Peyer's patch (tissue), 4 donors: ENCODE data around the gene RABGGTA.

ENCODE experiments used
- POLR2A ChIP-seq, 2 donors: fragments of 450-650 bp; IDR thresholded peaks; one replicate each; pipeline ENCODE4 v1.5.1; 2017; ENCODE audit warnings: antibody characterized with exemption in 2 of 2, mild to moderate bottlenecking in 2 of 2, moderate library complexity in 2 of 2
- TF ChIP-seq, protein P1 (sequence below), 6 experiments: fragments of 450-650 bp in 4 of 6; fragments of 200-600 bp in 2 of 6; sonication (generic) in 1 of 6; IDR thresholded peaks; one replicate each; pipeline ENCODE4 v1.5.1; 2017 to 2019; ENCODE audit warnings: antibody characterized with exemption in 6 of 6, mild to moderate bottlenecking in 3 of 6, moderate library complexity in 1 of 6

DNA sequence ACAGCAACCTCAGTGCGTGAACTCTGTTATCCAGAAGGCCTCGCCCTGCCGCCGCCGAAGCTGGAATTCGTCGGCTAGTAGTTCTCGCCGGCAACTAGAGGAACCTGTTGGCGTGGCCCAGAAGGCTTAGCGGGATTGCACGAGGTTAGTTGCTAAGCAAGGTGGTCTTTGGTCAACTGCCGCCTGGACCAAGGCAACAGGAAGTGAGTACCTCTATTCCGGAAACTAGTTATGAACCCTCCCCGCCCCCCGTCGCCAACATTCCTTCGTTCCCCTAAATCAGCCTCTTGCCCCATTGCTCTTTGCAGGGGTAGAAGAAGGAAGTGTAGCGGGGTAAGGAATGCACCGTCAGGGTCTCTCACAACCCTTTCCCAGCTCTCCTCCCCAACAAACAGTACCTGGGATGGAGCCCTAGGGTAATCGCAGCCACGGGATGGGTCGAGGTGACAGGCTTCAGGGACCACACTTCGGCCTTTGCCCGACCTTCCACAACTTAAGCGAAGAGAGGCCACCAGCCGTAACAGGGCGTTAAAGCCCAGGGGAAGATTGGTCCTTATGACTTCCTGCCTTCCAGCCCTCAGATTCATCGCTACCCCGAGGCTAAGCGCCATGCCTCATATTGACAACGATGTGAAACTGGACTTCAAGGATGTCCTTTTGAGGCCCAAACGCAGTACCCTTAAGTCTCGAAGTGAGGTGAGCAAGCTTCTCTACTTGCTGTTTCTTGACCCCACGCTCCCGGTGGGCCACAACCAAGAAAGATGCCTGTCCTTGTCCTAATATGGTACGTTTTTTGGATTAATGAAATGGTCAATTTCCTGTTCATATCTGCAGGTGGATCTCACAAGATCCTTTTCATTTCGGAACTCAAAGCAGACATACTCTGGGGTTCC is 38.5 kb downstream of the RABGGTA start, which contains the start of gene GMPR2:
- TF ChIP-seq, protein P1, sequence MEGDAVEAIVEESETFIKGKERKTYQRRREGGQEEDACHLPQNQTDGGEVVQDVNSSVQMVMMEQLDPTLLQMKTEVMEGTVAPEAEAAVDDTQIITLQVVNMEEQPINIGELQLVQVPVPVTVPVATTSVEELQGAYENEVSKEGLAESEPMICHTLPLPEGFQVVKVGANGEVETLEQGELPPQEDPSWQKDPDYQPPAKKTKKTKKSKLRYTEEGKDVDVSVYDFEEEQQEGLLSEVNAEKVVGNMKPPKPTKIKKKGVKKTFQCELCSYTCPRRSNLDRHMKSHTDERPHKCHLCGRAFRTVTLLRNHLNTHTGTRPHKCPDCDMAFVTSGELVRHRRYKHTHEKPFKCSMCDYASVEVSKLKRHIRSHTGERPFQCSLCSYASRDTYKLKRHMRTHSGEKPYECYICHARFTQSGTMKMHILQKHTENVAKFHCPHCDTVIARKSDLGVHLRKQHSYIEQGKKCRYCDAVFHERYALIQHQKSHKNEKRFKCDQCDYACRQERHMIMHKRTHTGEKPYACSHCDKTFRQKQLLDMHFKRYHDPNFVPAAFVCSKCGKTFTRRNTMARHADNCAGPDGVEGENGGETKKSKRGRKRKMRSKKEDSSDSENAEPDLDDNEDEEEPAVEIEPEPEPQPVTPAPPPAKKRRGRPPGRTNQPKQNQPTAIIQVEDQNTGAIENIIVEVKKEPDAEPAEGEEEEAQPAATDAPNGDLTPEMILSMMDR (IDR thresholded peaks at IDR 0.05), result no peak
- TF ChIP-seq POLR2A (IDR thresholded peaks at IDR 0.05), result peak in 1 of 2 donors; percentile 18
